WTC11 (cell line): ENCODE measurements around the gene NMUR2. TPM values are rescaled to one million over a fixed set of nuclear protein-coding genes. Genes with fewer than 3 reads are reported as not detected.

Source experiments
- ATAC-seq: fragments of 200-7000 bp; cut with Tn5 transposase; 2 replicates; pipeline ENCODE4 v1.10.0; 2021; ENCODE audit warnings: mild to moderate bottlenecking, moderate library complexity
- CTCF ChIA-PET: fragments of 300-600 bp; sonication (Branson Sonifier 250); formaldehyde crosslinking; loops from one replicate; lab custom pipeline; 2021; ENCODE audit warnings: antibody characterized with exemption; lab: Charles Lee
- POLR2A ChIA-PET: fragments of 350-600 bp; sonication (Branson Sonifier 250); formaldehyde crosslinking; loops from one replicate; lab custom pipeline; 2021; ENCODE audit warnings: antibody characterized with exemption; lab: Charles Lee
- DNase-seq: peaks from one replicate; pipeline ENCODE4 v3.0.0; 2021; ENCODE audit warnings: low spot score
- H3K27ac Mint-ChIP-seq: 2 replicates; pipeline ENCODE4 v1.8.0; 2021; ENCODE audit warnings: mixed read lengths
- H3K27me3 Mint-ChIP-seq: 2 replicates; pipeline ENCODE4 v1.8.0; 2021; ENCODE audit warnings: low read depth, mild to moderate bottlenecking, moderate library complexity, mixed read lengths
- H3K36me3 Mint-ChIP-seq: 2 replicates; pipeline ENCODE4 v1.8.0; 2021; ENCODE audit warnings: mixed read lengths
- H3K4me1 Mint-ChIP-seq: 2 replicates; pipeline ENCODE4 v1.8.0; 2022; ENCODE audit warnings: mixed read lengths
- H3K4me3 Mint-ChIP-seq: 2 replicates; pipeline ENCODE4 v1.8.0; 2021; ENCODE audit warnings: mild to moderate bottlenecking, moderate library complexity, mixed read lengths
- H3K9me3 Mint-ChIP-seq: 2 replicates; pipeline ENCODE4 v1.8.0; 2021; ENCODE audit warnings: mixed read lengths
- ATF1 ChIP-seq: sonication (generic); formaldehyde crosslinking; IDR thresholded peaks from 2 replicates; pipeline ENCODE4 v1.8.1; 2023; ENCODE audit warnings: mild to moderate bottlenecking, moderate library complexity, missing genetic modification reagents
- CBFB ChIP-seq: sonication (generic); formaldehyde crosslinking; IDR thresholded peaks from 2 replicates; pipeline ENCODE4 v1.8.1; 2022; ENCODE audit warnings: mild to moderate bottlenecking, low read depth, missing genetic modification reagents
- EMX1 ChIP-seq: fragments of 250-450 bp; sonication (Bioruptor Pico); IDR thresholded peaks from 2 replicates; pipeline ENCODE4 v1.8.0; 2021; ENCODE audit warnings: mild to moderate bottlenecking
- FOXP1 ChIP-seq: sonication (generic); formaldehyde crosslinking; IDR thresholded peaks from 2 replicates; pipeline ENCODE4 v1.8.0; 2022; ENCODE audit warnings: missing genetic modification reagents, mild to moderate bottlenecking, moderate library complexity, borderline replicate concordance
- GRHL2 ChIP-seq: fragments of 250-450 bp; sonication (Bioruptor Pico); IDR thresholded peaks from 2 replicates; pipeline ENCODE4 v1.8.0; 2022; ENCODE audit warnings: mild to moderate bottlenecking, moderate library complexity; ENCODE audit not compliant: insufficient replicate concordance, severe bottlenecking
- GTF2I ChIP-seq: fragments of 250-450 bp; sonication (Bioruptor Pico); conservative IDR thresholded peaks from 2 replicates; pipeline ENCODE4 v1.4.0; 2021; ENCODE audit warnings: mild to moderate bottlenecking
- HMGA2 ChIP-seq: fragments of 250-450 bp; sonication (Bioruptor Pico); IDR thresholded peaks from 2 replicates; pipeline ENCODE4 v1.4.0; 2021; ENCODE audit warnings: mild to moderate bottlenecking, moderate library complexity
- JUN ChIP-seq: sonication (generic); formaldehyde crosslinking; IDR thresholded peaks from 2 replicates; pipeline ENCODE4 v1.8.0; 2023; ENCODE audit warnings: mild to moderate bottlenecking, missing genetic modification reagents
- NFATC4 ChIP-seq: fragments of 250-450 bp; sonication (Bioruptor Pico); IDR thresholded peaks from 2 replicates; pipeline ENCODE4 v1.9.0; 2021; ENCODE audit warnings: mild to moderate bottlenecking
- NFYB ChIP-seq: sonication (generic); formaldehyde crosslinking; conservative IDR thresholded peaks from 2 replicates; pipeline ENCODE4 v1.8.0; 2022; ENCODE audit warnings: low read depth, missing genetic modification reagents
- NR2C2 ChIP-seq: sonication (generic); formaldehyde crosslinking; IDR thresholded peaks from 2 replicates; pipeline ENCODE4 v1.8.0; 2022; ENCODE audit warnings: mild to moderate bottlenecking, missing genetic modification reagents
- RELA ChIP-seq: sonication (generic); formaldehyde crosslinking; IDR thresholded peaks from 2 replicates; pipeline ENCODE4 v1.8.1; 2022; ENCODE audit warnings: missing genetic modification reagents, mild to moderate bottlenecking, borderline replicate concordance
- SMAD3 ChIP-seq: sonication (generic); formaldehyde crosslinking; IDR thresholded peaks from 2 replicates; pipeline ENCODE4 v1.8.0; 2022; ENCODE audit warnings: missing genetic modification reagents, mild to moderate bottlenecking, borderline replicate concordance
- SMAD4 ChIP-seq: sonication (generic); formaldehyde crosslinking; IDR thresholded peaks from 2 replicates; pipeline ENCODE4 v1.8.0; 2022; ENCODE audit warnings: mild to moderate bottlenecking, missing genetic modification reagents
- ZNF263 ChIP-seq: sonication (generic); formaldehyde crosslinking; IDR thresholded peaks from 2 replicates; pipeline ENCODE4 v1.8.1; 2022; ENCODE audit warnings: low read depth, mild to moderate bottlenecking, moderate library complexity, missing genetic modification reagents
- ZNF317 ChIP-seq: sonication (generic); formaldehyde crosslinking; IDR thresholded peaks from 2 replicates; pipeline ENCODE4 v1.8.1; 2023; ENCODE audit warnings: low read depth, mild to moderate bottlenecking, moderate library complexity, missing genetic modification reagents, borderline replicate concordance
- total RNA-seq: library from RNA; stranded (reverse); gene quantifications from 3 replicates; pipeline ENCODE4 v1.2.3, GENCODE V29; 2021
- TF ChIP-seq, protein P1 (sequence below): sonication (generic); formaldehyde crosslinking; IDR thresholded peaks from 2 replicates; pipeline ENCODE4 v1.8.0; 2022; ENCODE audit warnings: mild to moderate bottlenecking, missing genetic modification reagents
- TF ChIP-seq, protein P2 (sequence below): sonication (generic); formaldehyde crosslinking; IDR thresholded peaks from 2 replicates; pipeline ENCODE4 v1.8.0; 2023; ENCODE audit warnings: mild to moderate bottlenecking, missing genetic modification reagents
- TF ChIP-seq, protein P3 (sequence below): sonication (generic); formaldehyde crosslinking; IDR thresholded peaks from 2 replicates; pipeline ENCODE4 v1.8.1; 2022; ENCODE audit warnings: mild to moderate bottlenecking, moderate library complexity, missing genetic modification reagents
- TF ChIP-seq, protein P4 (sequence below): sonication (generic); formaldehyde crosslinking; conservative IDR thresholded peaks from 2 replicates; pipeline ENCODE4 v1.8.1; 2023; ENCODE audit warnings: mild to moderate bottlenecking, low read depth, missing genetic modification reagents, moderate library complexity
- TF ChIP-seq, protein P5 (sequence below): sonication (generic); formaldehyde crosslinking; IDR thresholded peaks from 2 replicates; pipeline ENCODE4 v1.8.1; 2023; ENCODE audit warnings: mild to moderate bottlenecking, missing genetic modification reagents, moderate library complexity
- TF ChIP-seq, protein P6 (sequence below): fragments of 200-600 bp; IDR thresholded peaks from 2 replicates; pipeline ENCODE4 v1.8.0; 2022; ENCODE audit warnings: antibody characterized with exemption
- TF ChIP-seq, protein P7 (sequence below): fragments of 250-450 bp; sonication (Bioruptor Pico); IDR thresholded peaks from 2 replicates; pipeline ENCODE4 v1.8.0; 2021; ENCODE audit warnings: mild to moderate bottlenecking
- TF ChIP-seq, protein P8 (sequence below): sonication (generic); formaldehyde crosslinking; IDR thresholded peaks from 2 replicates; pipeline ENCODE4 v1.8.0; 2022; ENCODE audit warnings: mild to moderate bottlenecking, missing genetic modification reagents

The NMUR2 gene
- total RNA-seq, 1 experiment from 2014 or later = not detected

DNA sequence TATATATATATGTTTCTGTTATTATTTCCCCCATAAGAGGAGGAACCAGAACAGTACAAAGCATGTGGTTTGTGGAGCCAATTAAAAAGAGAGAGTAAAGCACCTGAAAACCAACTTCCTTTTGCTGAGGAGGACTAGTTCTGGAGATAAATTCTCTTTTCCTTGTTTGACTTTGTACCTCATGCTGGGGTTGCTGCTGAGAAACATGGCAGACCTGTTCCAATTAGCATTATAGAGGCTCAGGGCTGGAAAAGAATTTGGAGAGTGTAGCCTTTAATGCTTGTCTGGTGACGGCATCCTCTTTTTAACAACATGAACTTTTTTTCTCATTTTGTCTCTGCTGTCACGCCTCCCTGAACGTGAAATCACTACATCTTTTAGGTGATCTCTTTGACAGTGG lies 32.8 kb upstream of the NMUR2 start:
- H3K4me3 Mint-ChIP-seq = no peak overlapping the region
- POLR2A ChIA-PET = interaction anchor here (0.6 kb wide), 1 partner anchor 1623 kb away, joined by 5 read pairs; no protein-coding TSS in a partner anchor
- peak; percentile 17 for DNase-seq

DNA sequence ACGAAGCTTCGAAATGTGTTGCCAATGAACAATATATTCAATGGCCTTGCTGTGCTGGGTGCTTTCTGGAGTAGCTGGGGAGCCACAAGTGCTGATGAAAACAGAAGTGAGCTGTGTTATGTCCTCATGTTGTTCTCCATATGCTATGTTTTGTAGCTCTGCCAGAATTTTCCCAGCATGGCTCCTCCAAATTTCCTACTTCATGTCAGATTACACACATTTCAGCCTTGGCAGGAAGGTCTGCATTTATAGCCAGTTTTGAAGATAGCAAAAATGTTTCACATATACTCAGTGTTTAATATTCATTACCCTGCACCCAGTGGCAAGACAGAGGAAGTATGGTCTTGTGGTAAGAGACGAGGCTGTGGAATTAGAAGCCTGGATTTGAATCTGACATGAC lies 22.6 kb upstream of the NMUR2 start:
- CTCF ChIA-PET = no interaction called here
- H3K9me3 Mint-ChIP-seq = no peaks in the 10 kb centered on the region
- no peak for DNase-seq
- TF ChIP-seq ZNF263 (CRISPR knock-in tag) = no peak
- TF ChIP-seq, protein P1, sequence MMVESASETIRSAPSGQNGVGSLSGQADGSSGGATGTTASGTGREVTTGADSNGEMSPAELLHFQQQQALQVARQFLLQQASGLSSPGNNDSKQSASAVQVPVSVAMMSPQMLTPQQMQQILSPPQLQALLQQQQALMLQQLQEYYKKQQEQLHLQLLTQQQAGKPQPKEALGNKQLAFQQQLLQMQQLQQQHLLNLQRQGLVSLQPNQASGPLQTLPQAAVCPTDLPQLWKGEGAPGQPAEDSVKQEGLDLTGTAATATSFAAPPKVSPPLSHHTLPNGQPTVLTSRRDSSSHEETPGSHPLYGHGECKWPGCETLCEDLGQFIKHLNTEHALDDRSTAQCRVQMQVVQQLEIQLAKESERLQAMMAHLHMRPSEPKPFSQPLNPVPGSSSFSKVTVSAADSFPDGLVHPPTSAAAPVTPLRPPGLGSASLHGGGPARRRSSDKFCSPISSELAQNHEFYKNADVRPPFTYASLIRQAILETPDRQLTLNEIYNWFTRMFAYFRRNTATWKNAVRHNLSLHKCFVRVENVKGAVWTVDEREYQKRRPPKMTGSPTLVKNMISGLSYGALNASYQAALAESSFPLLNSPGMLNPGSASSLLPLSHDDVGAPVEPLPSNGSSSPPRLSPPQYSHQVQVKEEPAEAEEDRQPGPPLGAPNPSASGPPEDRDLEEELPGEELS (CRISPR knock-in tag) = no peak
- TF ChIP-seq GRHL2 = no peak
- no peak for TF ChIP-seq SMAD4 (CRISPR knock-in tag)
- TF ChIP-seq, protein P2, sequence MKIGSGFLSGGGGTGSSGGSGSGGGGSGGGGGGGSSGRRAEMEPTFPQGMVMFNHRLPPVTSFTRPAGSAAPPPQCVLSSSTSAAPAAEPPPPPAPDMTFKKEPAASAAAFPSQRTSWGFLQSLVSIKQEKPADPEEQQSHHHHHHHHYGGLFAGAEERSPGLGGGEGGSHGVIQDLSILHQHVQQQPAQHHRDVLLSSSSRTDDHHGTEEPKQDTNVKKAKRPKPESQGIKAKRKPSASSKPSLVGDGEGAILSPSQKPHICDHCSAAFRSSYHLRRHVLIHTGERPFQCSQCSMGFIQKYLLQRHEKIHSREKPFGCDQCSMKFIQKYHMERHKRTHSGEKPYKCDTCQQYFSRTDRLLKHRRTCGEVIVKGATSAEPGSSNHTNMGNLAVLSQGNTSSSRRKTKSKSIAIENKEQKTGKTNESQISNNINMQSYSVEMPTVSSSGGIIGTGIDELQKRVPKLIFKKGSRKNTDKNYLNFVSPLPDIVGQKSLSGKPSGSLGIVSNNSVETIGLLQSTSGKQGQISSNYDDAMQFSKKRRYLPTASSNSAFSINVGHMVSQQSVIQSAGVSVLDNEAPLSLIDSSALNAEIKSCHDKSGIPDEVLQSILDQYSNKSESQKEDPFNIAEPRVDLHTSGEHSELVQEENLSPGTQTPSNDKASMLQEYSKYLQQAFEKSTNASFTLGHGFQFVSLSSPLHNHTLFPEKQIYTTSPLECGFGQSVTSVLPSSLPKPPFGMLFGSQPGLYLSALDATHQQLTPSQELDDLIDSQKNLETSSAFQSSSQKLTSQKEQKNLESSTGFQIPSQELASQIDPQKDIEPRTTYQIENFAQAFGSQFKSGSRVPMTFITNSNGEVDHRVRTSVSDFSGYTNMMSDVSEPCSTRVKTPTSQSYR = no peak
- TF ChIP-seq NFYB (CRISPR knock-in tag) = no peak
- TF ChIP-seq NFATC4 (CRISPR knock-in tag) = no peak
- TF ChIP-seq JUN (CRISPR knock-in tag) = no peak
- TF ChIP-seq, protein P3, sequence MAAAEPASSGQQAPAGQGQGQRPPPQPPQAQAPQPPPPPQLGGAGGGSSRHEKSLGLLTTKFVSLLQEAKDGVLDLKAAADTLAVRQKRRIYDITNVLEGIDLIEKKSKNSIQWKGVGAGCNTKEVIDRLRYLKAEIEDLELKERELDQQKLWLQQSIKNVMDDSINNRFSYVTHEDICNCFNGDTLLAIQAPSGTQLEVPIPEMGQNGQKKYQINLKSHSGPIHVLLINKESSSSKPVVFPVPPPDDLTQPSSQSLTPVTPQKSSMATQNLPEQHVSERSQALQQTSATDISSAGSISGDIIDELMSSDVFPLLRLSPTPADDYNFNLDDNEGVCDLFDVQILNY (CRISPR knock-in tag) = no peak
- TF ChIP-seq RELA (CRISPR knock-in tag) = no peak

More for the DNA sequence above, 32.8 kb upstream of the NMUR2 start:
- H3K9me3 Mint-ChIP-seq = peaks cover under 1% of the 10 kb centered on the region; the same call in 1 of the 2 replicates
- no peak overlapping the region for H3K27ac Mint-ChIP-seq
- peaks cover 17% of the 10 kb centered on the region for H3K4me1 Mint-ChIP-seq
- H3K27me3 Mint-ChIP-seq = no peaks in the 10 kb centered on the region
- CTCF ChIA-PET = no interaction called here
- H3K36me3 Mint-ChIP-seq = no peaks in the 10 kb centered on the region
- ATAC-seq = peak; percentile 91
- TF ChIP-seq CBFB = no peak
- TF ChIP-seq ZNF317 (CRISPR knock-in tag) = no peak
- no peak for TF ChIP-seq EMX1 (CRISPR knock-in tag)
- no peak for TF ChIP-seq NR2C2 (CRISPR knock-in tag)
- no peak for TF ChIP-seq GTF2I
- no peak for TF ChIP-seq ATF1 (CRISPR knock-in tag)
- no peak for TF ChIP-seq SMAD3 (CRISPR knock-in tag)
- TF ChIP-seq, protein P4, sequence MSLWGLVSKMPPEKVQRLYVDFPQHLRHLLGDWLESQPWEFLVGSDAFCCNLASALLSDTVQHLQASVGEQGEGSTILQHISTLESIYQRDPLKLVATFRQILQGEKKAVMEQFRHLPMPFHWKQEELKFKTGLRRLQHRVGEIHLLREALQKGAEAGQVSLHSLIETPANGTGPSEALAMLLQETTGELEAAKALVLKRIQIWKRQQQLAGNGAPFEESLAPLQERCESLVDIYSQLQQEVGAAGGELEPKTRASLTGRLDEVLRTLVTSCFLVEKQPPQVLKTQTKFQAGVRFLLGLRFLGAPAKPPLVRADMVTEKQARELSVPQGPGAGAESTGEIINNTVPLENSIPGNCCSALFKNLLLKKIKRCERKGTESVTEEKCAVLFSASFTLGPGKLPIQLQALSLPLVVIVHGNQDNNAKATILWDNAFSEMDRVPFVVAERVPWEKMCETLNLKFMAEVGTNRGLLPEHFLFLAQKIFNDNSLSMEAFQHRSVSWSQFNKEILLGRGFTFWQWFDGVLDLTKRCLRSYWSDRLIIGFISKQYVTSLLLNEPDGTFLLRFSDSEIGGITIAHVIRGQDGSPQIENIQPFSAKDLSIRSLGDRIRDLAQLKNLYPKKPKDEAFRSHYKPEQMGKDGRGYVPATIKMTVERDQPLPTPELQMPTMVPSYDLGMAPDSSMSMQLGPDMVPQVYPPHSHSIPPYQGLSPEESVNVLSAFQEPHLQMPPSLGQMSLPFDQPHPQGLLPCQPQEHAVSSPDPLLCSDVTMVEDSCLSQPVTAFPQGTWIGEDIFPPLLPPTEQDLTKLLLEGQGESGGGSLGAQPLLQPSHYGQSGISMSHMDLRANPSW = no peak
- TF ChIP-seq, protein P5, sequence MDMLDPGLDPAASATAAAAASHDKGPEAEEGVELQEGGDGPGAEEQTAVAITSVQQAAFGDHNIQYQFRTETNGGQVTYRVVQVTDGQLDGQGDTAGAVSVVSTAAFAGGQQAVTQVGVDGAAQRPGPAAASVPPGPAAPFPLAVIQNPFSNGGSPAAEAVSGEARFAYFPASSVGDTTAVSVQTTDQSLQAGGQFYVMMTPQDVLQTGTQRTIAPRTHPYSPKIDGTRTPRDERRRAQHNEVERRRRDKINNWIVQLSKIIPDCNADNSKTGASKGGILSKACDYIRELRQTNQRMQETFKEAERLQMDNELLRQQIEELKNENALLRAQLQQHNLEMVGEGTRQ (CRISPR knock-in tag) = no peak
- TF ChIP-seq, protein P6, sequence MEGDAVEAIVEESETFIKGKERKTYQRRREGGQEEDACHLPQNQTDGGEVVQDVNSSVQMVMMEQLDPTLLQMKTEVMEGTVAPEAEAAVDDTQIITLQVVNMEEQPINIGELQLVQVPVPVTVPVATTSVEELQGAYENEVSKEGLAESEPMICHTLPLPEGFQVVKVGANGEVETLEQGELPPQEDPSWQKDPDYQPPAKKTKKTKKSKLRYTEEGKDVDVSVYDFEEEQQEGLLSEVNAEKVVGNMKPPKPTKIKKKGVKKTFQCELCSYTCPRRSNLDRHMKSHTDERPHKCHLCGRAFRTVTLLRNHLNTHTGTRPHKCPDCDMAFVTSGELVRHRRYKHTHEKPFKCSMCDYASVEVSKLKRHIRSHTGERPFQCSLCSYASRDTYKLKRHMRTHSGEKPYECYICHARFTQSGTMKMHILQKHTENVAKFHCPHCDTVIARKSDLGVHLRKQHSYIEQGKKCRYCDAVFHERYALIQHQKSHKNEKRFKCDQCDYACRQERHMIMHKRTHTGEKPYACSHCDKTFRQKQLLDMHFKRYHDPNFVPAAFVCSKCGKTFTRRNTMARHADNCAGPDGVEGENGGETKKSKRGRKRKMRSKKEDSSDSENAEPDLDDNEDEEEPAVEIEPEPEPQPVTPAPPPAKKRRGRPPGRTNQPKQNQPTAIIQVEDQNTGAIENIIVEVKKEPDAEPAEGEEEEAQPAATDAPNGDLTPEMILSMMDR = no peak
- TF ChIP-seq FOXP1 (CRISPR knock-in tag) = no peak
- TF ChIP-seq, protein P7, sequence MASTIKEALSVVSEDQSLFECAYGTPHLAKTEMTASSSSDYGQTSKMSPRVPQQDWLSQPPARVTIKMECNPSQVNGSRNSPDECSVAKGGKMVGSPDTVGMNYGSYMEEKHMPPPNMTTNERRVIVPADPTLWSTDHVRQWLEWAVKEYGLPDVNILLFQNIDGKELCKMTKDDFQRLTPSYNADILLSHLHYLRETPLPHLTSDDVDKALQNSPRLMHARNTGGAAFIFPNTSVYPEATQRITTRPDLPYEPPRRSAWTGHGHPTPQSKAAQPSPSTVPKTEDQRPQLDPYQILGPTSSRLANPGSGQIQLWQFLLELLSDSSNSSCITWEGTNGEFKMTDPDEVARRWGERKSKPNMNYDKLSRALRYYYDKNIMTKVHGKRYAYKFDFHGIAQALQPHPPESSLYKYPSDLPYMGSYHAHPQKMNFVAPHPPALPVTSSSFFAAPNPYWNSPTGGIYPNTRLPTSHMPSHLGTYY (CRISPR knock-in tag) = no peak
- TF ChIP-seq, protein P8, sequence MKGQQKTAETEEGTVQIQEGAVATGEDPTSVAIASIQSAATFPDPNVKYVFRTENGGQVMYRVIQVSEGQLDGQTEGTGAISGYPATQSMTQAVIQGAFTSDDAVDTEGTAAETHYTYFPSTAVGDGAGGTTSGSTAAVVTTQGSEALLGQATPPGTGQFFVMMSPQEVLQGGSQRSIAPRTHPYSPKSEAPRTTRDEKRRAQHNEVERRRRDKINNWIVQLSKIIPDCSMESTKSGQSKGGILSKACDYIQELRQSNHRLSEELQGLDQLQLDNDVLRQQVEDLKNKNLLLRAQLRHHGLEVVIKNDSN (CRISPR knock-in tag) = no peak
- no peak for TF ChIP-seq NFYB (CRISPR knock-in tag)
- TF ChIP-seq HMGA2 (CRISPR knock-in tag) = no peak

More for the DNA sequence above, 22.6 kb upstream of the NMUR2 start:
- Mint-ChIP-seq H3K27ac (no peak overlapping the region), H3K4me1 (no peaks in the 10 kb centered on the region), H3K36me3 (no peaks in the 10 kb centered on the region), H3K27me3 (no peaks in the 10 kb centered on the region), H3K4me3 (no peak overlapping the region)
- ATAC-seq = no peak
- POLR2A ChIA-PET = no interaction called here
